Neural progenitor cell (in vitro differentiated cells): Measurements from ENCODE around the gene TECR. TPM values are rescaled to one million over a fixed set of nuclear protein-coding genes. Genes with fewer than 3 reads are reported as not detected.

Experiments
- DNase-seq: peaks from one replicate; pipeline ENCODE4 v3.0.0-alpha.2; 2016; ENCODE audit warnings: low spot score
- H2AFZ ChIP-seq: fragments of 200-600 bp; sonication (generic); replicated peaks from 2 replicates; pipeline ENCODE4 v1.6.1; 2016; ENCODE audit warnings: antibody characterized with exemption
- H3F3A ChIP-seq: fragments of 200-600 bp; sonication (generic); 2 replicates; pipeline ENCODE4 v1.6.1; 2016; ENCODE audit warnings: antibody characterized with exemption, low read depth
- H3K27ac ChIP-seq: fragments of 200-600 bp; sonication (generic); 2 replicates; pipeline ENCODE4 v1.5.1; 2016; ENCODE audit warnings: mild to moderate bottlenecking
- H3K27me3 ChIP-seq: fragments of 200-600 bp; sonication (generic); 2 replicates; pipeline ENCODE4 v1.6.1; 2016; ENCODE audit warnings: mild to moderate bottlenecking, moderate library complexity
- H3K36me3 ChIP-seq: fragments of 200-600 bp; sonication (generic); 2 replicates; pipeline ENCODE4 v1.5.1; 2016
- H3K4me1 ChIP-seq: fragments of 200-600 bp; sonication (generic); 2 replicates; pipeline ENCODE4 v1.6.1; 2016; ENCODE audit warnings: mixed run types
- H3K4me2 ChIP-seq: fragments of 200-600 bp; sonication (generic); 2 replicates; pipeline ENCODE4 v1.6.1; 2016
- H3K4me3 ChIP-seq: fragments of 200-600 bp; sonication (generic); 2 replicates; pipeline ENCODE4 v1.5.1; 2016
- H3K79me2 ChIP-seq: fragments of 200-600 bp; sonication (generic); 2 replicates; pipeline ENCODE4 v1.6.1; 2016; ENCODE audit warnings: low read depth
- H3K9ac ChIP-seq: fragments of 200-600 bp; sonication (generic); 2 replicates; pipeline ENCODE4 v1.6.1; 2016
- H3K9me3 ChIP-seq: fragments of 200-600 bp; sonication (generic); 2 replicates; pipeline ENCODE4 v1.5.1; 2016; ENCODE audit warnings: low read depth
- H4K20me1 ChIP-seq: fragments of 200-600 bp; sonication (generic); 2 replicates; pipeline ENCODE4 v1.6.1; 2016; ENCODE audit warnings: low read depth
- H3K27ac Mint-ChIP-seq: 3 replicates; pipeline ENCODE4 v1.8.0; 2021; ENCODE audit warnings: mixed read lengths
- H3K27me3 Mint-ChIP-seq: 2 replicates; pipeline ENCODE4 v1.8.0; 2022; ENCODE audit warnings: low read depth, mild to moderate bottlenecking, inconsistent platforms, moderate library complexity, mixed read lengths; ENCODE audit not compliant: insufficient read depth
- H3K36me3 Mint-ChIP-seq: 3 replicates; pipeline ENCODE4 v1.8.0; 2021; ENCODE audit warnings: mixed read lengths
- H3K4me1 Mint-ChIP-seq: 3 replicates; pipeline ENCODE4 v1.8.0; 2021; ENCODE audit warnings: mixed read lengths
- H3K4me3 Mint-ChIP-seq: 3 replicates; pipeline ENCODE4 v1.8.0; 2021; ENCODE audit warnings: mild to moderate bottlenecking, moderate library complexity, mixed read lengths
- H3K9me3 Mint-ChIP-seq: 3 replicates; pipeline ENCODE4 v1.8.0; 2020; ENCODE audit warnings: mixed read lengths
- CTCF ChIP-seq: fragments of 200-600 bp; sonication (generic); IDR thresholded peaks from 2 replicates; pipeline ENCODE4 v1.5.1; 2017; ENCODE audit warnings: antibody characterized with exemption, mild to moderate bottlenecking
- EZH2 ChIP-seq: fragments of 200-600 bp; sonication (generic); IDR thresholded peaks from 2 replicates; pipeline ENCODE4 v1.6.1; 2017; ENCODE audit warnings: antibody characterized with exemption, mild to moderate bottlenecking, moderate library complexity
- EZH2phosphoT487 ChIP-seq: fragments of 200-600 bp; sonication (generic); IDR thresholded peaks from 2 replicates; pipeline ENCODE4 v1.6.1; 2017; ENCODE audit warnings: antibody characterized with exemption
- total RNA-seq: library from RNA; depleted of rRNA; stranded (reverse); fragments of >200 nt; gene quantifications from 2 replicates; pipeline ENCODE4 v1.2.3, GENCODE V29; 2015; ENCODE audit warnings: low replicate concordance

Gene TECR
- total RNA-seq, 1 donor from 2014 or later, result 41.9 TPM

- H3K9me3 ChIP-seq, result no peaks in the 10 kb centered on the region
Measured at GRCh38 chr19:14482172-14482941, 47.0 kb upstream of the TECR start.

GRCh38 chr19:14487370-14488125 lies 41.8 kb upstream of the TECR start:
- Mint-ChIP-seq H3K36me3 (peaks cover 23% of the 10 kb centered on the region), H3K27me3 (peaks cover 1% of the 10 kb centered on the region), H3K4me3 (no peak overlapping the region), H3K9me3 (no peaks in the 10 kb centered on the region), H3K27ac (no peak overlapping the region), H3K4me1 (peaks cover 4% of the 10 kb centered on the region)
- Histone ChIP-seq H3K4me2 (no peak overlapping the region), H3K4me1 (no peaks in the 10 kb centered on the region), H3K9me3 (no peaks in the 10 kb centered on the region), H3K36me3 (no peaks in the 10 kb centered on the region), H3K27me3 (no peaks in the 10 kb centered on the region), H3K4me3 (no peak overlapping the region), H2AFZ (no peak overlapping the region), H3F3A (peaks cover 8% of the 10 kb centered on the region), H3K9ac (no peak overlapping the region), H3K27ac (no peak overlapping the region), H4K20me1 (peaks cover 17% of the 10 kb centered on the region), H3K79me2 (peaks cover 9% of the 10 kb centered on the region)
- TF ChIP-seq CTCF (no peak), EZH2phosphoT487 (no peak), EZH2 (no peak)
- DNase-seq, result no peak

More at GRCh38 chr19:14482172-14482941, 47.0 kb upstream of the TECR start:
- H4K20me1 ChIP-seq, result peaks cover 37% of the 10 kb centered on the region
- no peaks in the 10 kb centered on the region for H3K36me3 ChIP-seq
- no peak for DNase-seq
- H3F3A ChIP-seq, result peaks cover 8% of the 10 kb centered on the region
- Mint-ChIP-seq H3K36me3 (peaks cover 10% of the 10 kb centered on the region), H3K9me3 (no peaks in the 10 kb centered on the region), H3K27ac (no peak overlapping the region), H3K4me1 (peaks cover 4% of the 10 kb centered on the region), H3K4me3 (no peak overlapping the region), H3K27me3 (peaks cover 5% of the 10 kb centered on the region)
- no peak overlapping the region for H3K9ac ChIP-seq
- no peak overlapping the region for H2AFZ ChIP-seq
- TF ChIP-seq CTCF (no peak), EZH2 (no peak), EZH2phosphoT487 (no peak)
- H3K4me3 ChIP-seq, result no peak overlapping the region
- H3K4me2 ChIP-seq, result no peak overlapping the region
- H3K79me2 ChIP-seq, result peaks cover 6% of the 10 kb centered on the region
- H3K27ac ChIP-seq, result no peak overlapping the region
- H3K27me3 ChIP-seq, result no peaks in the 10 kb centered on the region
- H3K4me1 ChIP-seq, result peaks cover 3% of the 10 kb centered on the region

GRCh38 chr19:14492756-14493337 lies 36.5 kb upstream of the TECR start:
- Histone ChIP-seq H3K27me3 (no peaks in the 10 kb centered on the region), H3K36me3 (no peaks in the 10 kb centered on the region), H3K4me2 (no peak overlapping the region), H4K20me1 (peaks cover 33% of the 10 kb centered on the region), H3K4me3 (no peak overlapping the region), H3F3A (peaks cover 13% of the 10 kb centered on the region), H3K4me1 (peaks cover 10% of the 10 kb centered on the region), H3K79me2 (peaks cover 35% of the 10 kb centered on the region), H3K27ac (no peak overlapping the region), H3K9ac (no peak overlapping the region), H2AFZ (no peak overlapping the region), H3K9me3 (no peaks in the 10 kb centered on the region)
- Mint-ChIP-seq H3K27ac (peak overlapping the region; percentile 66), H3K36me3 (peaks cover 17% of the 10 kb centered on the region), H3K9me3 (no peaks in the 10 kb centered on the region), H3K27me3 (peaks cover 12% of the 10 kb centered on the region), H3K4me3 (peak overlapping the region; percentile 44), H3K4me1 (peaks cover 24% of the 10 kb centered on the region)
- no peak for TF ChIP-seq EZH2phosphoT487
- TF ChIP-seq CTCF, result no peak
- no peak for TF ChIP-seq EZH2
- no peak for DNase-seq
